NCI-H748 treated with DMSO at 0.1 percent for 48 hours (cell line): ENCODE results near the gene KIAA1549.
"Not testable (repeated sequence)": the region's sequence is repeated elsewhere in the genome, so short reads cannot be mapped to it uniquely, and the experiment has no call there.

Experiments
- DNase-seq: peaks from one replicate; lab custom pipeline; 2025; lab: John Stamatoyannopoulos, UW

KIAA1549 gene

GRCh38 chr7:138981332-138982203, at the start of gene KIAA1549:
TSS of gene KIAA1549 (minus strand) at chr7:138981389. CDS start at chr7:138981269, 120 bp downstream.
- DNase-seq = peak; percentile 27

DNA sequence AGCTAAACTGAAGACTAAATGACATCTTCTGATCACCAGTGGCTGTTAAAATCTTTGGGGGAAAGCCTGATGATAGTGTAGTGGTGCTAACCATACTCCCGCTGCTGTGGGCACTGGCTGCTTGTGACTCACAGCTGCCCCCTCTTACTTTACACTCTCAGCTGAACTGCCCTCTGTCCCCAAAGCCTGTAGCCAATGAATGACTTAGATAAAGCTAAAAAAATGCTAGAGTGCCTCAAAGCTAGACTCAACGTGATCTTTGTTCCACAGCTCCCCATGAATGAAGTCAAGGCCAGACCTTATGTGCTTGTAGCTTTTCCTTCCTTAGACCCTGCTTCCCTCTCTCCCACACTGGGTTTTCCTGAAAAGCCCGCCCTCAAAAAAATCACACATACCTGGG, 48.2 kb upstream of the KIAA1549 start:
- no peak for DNase-seq

GRCh38 chr7:139026551-139026950, 45.4 kb upstream of the KIAA1549 start:
- DNase-seq = no peak

DNA sequence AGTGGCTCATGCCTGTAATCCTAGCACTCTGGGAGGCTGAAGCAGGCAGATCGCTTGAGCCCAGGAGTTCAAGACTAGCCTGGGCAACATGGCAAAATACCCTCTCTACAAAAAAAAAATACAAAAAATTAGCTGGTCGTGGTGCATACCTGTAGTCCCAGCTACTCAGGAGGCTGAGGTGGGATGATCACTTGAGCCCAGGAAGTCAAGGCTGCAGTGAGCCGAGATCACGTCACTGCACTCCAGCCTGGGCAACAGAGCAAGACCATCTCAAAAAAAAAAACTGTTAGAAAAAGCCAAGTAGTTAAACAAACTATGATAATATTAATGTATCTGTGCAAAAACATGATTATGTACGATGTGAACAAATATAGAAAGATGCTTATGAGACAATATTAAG, 44.7 kb upstream of the KIAA1549 start:
- DNase-seq = not testable (repeated sequence)

DNA sequence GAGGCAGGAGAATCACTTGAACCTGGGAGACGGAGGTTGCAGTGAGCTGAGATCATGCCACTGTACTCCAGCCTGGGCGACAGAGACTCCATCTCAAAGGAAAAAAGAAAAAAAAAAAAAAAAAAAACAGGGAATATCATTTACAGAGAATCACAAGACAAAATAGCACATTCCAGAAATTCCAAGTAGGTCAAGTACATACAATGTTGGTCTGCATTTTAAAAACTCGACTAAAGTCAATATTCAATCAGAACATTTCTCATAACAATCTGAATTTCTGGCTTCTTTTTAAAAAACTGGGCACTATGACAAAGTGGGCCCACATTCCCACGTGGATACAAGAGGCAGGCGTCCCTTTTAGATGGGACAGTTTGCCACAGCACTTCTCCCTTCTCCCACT, 41.9 kb upstream of the KIAA1549 start:
- no peak for DNase-seq

- no peak for DNase-seq
These were observed 41.1 kb upstream of the KIAA1549 start for GRCh38 chr7:139022286-139022685.

DNA sequence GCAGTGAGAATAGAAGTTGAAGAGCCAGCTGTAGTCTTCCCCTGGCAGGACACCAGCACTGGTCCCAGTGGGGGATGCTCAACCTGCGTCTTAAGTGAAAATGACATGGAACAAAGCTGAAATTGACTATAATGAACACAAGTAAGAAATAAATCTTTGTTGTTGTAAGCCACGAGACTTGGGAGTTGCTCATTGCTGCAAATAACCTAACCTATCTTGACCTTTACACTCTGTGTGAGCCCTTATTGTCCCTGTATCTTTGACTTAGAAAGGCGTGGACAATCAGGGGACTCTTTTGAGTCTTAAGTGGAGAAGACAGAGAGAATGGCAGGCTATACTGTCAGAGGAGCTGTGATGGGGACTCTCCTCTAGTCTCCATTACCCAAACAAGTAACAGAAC, 37.7 kb upstream of the KIAA1549 start:
- no peak for DNase-seq

- DNase-seq = peak; percentile 67
These were observed 35.8 kb upstream of the KIAA1549 start for GRCh38 chr7:139016931-139017511.

DNA sequence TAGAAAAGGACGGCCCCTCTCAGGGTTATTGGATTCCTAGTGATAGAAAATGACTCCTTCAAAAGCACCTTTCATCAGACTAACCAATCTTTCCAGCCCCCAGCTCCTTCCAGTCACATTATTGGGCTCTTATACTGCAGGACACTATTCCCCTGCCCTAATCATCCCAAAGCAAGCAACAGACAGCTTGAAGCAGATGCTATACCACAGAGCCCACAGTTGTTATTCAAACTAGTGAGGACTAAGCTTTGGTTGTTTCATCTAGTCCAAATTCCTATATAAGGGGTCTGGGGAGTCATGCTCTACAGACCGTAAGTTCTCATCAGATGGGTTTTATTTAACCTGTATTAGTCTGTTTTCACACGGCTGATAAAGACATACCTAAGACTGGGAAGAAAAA, 30.2 kb upstream of the KIAA1549 start:
- no peak for DNase-seq

- no peak for DNase-seq
These were observed 23.3 kb upstream of the KIAA1549 start for GRCh38 chr7:139004321-139005090.

GRCh38 chr7:138999414-138999813, 18.2 kb upstream of the KIAA1549 start:
- DNase-seq = no peak

DNA sequence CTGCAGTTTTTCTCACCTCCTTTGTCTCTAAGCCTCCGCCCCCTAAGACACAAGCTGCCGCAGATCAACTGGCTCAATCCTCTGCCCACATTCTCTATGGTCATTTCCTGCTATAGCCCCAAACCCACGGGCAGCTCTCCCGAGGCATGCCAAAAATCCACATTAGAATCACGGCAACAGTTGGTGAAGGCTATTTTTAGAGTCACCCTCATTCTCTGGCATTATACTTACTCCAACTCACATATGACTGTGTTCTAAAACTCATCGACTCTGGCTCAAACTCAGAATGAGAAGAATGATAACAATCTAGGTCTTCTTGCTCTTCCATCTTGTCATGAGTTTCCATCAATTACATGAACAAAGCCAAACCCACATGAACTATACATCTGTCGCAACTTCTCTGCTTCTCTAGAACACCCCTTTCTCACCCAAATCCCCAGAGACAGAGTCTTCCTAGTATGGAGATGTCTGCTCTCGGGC, 10.9 kb upstream of the KIAA1549 start:
- no peak for DNase-seq

DNA sequence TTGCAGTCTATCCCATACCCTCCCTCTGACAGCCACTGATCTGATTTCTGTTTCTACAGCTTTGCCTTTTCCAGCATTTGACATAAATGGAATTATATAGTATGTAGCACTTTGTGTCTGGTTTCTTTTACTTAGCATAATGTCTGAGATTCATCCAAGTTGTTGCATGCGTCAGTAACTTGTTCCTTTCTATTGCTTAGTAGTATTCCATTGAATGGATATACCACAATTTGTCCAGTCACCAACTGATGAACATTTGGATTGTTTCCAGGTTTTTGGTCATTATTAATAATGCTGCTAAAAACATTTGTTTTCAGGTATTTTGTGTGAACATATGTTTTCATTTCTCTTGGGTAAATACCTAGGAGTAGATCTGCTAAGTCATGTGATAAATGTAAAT, 6.5 kb upstream of the KIAA1549 start:
- no peak for DNase-seq

GRCh38 chr7:138982204-138982623, 1.0 kb upstream of the KIAA1549 start:
- DNase-seq = no peak

DNA sequence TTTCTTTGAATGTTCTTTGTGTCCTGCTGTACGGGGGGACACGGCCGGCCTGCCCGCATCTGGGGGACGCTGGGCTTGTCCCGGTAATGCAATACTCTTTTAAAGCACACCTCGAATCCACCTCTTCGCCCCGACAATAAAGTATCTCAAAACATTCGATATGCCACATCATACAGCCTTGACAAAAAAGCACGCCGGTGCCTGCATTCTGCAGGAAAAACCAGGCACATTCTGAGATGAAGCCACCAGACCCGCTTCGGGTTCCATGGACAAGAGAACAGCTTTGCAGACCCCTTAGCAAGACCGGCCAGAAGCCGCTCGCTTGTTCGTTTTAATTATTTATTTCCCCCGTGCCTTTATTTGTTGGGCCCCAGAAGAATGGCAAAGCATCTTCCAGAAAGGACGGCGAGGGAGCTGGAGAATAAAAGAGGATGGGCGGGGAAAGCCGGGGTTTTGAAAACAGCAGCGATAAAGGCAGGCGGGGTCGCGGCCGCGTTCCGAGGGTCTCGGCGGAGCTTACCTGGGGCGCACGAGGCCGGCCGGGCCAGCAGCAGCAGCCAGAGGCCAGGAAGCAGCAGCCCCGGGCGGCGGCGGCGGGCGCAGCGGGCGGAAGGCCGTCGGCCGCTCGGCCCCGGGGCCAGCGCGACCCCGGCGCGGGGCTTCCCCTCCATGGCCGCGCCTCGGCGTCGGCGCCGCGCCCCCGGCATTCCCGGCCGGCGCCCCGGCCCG, 462 bp downstream of the KIAA1549 start:
- DNase-seq = peak; percentile 18

GRCh38 chr7:138979988-138980562, 1.1 kb downstream of the KIAA1549 start:
- DNase-seq = no peak

DNA sequence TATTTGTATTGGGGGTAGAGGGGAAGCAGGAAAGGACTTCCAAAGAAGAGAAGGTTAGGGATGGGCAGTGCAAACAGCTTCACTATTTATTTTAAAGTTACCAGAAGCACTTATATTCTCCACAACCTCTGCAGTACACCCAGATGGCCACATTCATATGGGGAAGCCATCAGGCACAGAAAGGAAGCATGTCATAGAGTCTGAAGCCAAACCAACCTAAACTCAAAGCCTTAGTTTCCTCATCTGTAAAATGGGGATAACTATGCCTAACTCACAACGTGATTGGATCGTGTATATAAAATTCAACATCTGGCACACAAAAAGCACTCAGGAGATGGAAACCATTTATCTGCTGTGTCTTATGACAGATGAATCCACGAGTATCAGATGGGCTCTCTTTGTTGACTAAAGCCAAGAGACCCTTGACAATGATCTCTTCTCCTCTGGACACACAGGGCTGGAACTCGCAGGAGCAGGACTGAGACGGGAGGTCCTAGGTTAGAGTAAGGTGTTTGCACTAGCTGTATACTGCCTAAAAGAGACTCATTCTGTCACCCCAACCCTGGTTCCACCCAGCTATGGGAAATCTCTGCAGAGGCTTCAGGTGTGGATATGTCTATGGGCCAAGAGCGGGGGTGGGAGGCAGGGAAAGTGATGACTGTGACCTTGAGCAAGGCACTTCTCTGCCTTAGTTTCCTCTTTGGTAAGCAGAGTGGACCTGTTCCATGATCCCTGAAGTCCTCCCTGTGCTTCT, 1.8 kb downstream of the KIAA1549 start:
- no peak for DNase-seq

GRCh38 chr7:138978541-138979184, 2.5 kb downstream of the KIAA1549 start:
- no peak for DNase-seq

GRCh38 chr7:138976161-138976560, 5.0 kb downstream of the KIAA1549 start:
- not testable (repeated sequence) for DNase-seq
